ENCODE measurements around the gene BASP1.
"Not testable (repeated sequence)": the region's sequence is repeated elsewhere in the genome, so short reads cannot be mapped to it uniquely, and the experiment has no call there.

BASP1 gene

GRCh38 chr5:17256171-17256570 lies 38.7 kb downstream of the BASP1 start:
- DNase-seq (ENCODE audit: low spot score), result no peak

- no peak for DNase-seq (ENCODE audit: low spot score)
Observed at GRCh38 chr5:17256839-17257238, 39.4 kb downstream of the BASP1 start.

- DNase-seq (ENCODE audit: low spot score), result no peak
Observed at GRCh38 chr5:17257705-17258273, 40.4 kb downstream of the BASP1 start.

GRCh38 chr5:17258431-17258830 lies 41.0 kb downstream of the BASP1 start:
- DNase-seq (ENCODE audit: low spot score), result no peak

- DNase-seq (ENCODE audit: low spot score), result not testable (repeated sequence)
Observed at GRCh38 chr5:17259012-17259411, 41.6 kb downstream of the BASP1 start.

GRCh38 chr5:17259630-17260257 lies 42.3 kb downstream of the BASP1 start:
- no peak for DNase-seq (ENCODE audit: low spot score)

GRCh38 chr5:17260549-17260948 lies 43.1 kb downstream of the BASP1 start:
- DNase-seq (ENCODE audit: low spot score), result no peak

- no peak for DNase-seq (ENCODE audit: low spot score)
Observed at GRCh38 chr5:17261075-17261474, 43.6 kb downstream of the BASP1 start.

- DNase-seq (ENCODE audit: low spot score), result no peak
Observed at GRCh38 chr5:17265041-17265440, 47.6 kb downstream of the BASP1 start.

- DNase-seq (ENCODE audit: low spot score), result no peak
Observed at GRCh38 chr5:17267106-17267505, 49.7 kb downstream of the BASP1 start.

- no peak for DNase-seq (ENCODE audit: low spot score)
Observed at GRCh38 chr5:17269201-17269600, 51.8 kb downstream of the BASP1 start.

GRCh38 chr5:17272111-17272510 lies 54.7 kb downstream of the BASP1 start:
- DNase-seq (ENCODE audit: low spot score), result no peak

GRCh38 chr5:17275289-17276158 lies 58.1 kb downstream of the BASP1 start:
- DNase-seq (ENCODE audit: low spot score), result no peak

- no peak for DNase-seq (ENCODE audit: low spot score)
Observed at GRCh38 chr5:17276445-17276844, 59.0 kb downstream of the BASP1 start.

GRCh38 chr5:17277907-17278306 lies 60.5 kb downstream of the BASP1 start:
- no peak for DNase-seq (ENCODE audit: low spot score)

- DNase-seq (ENCODE audit: low spot score), result no peak
Observed at GRCh38 chr5:17278931-17279330, 61.5 kb downstream of the BASP1 start.

- DNase-seq (ENCODE audit: low spot score), result no peak
Observed at GRCh38 chr5:17279487-17279886, 62.1 kb downstream of the BASP1 start.

GRCh38 chr5:17282283-17283120 lies 65.1 kb downstream of the BASP1 start:
- DNase-seq (ENCODE audit: low spot score), result no peak

- DNase-seq (ENCODE audit: low spot score), result no peak
Observed at GRCh38 chr5:17283121-17283415, 65.6 kb downstream of the BASP1 start.

GRCh38 chr5:17287501-17288155 lies 70.2 kb downstream of the BASP1 start:
- no peak for DNase-seq (ENCODE audit: low spot score)

- DNase-seq (ENCODE audit: low spot score), result no peak
Observed at GRCh38 chr5:17288570-17288969, 71.1 kb downstream of the BASP1 start.
